ENCODE data around the gene ARHGEF17.
A peak's percentile ranks its signal among the peaks of the same experiment; 100 is the strongest.

Gene ARHGEF17

DNA sequence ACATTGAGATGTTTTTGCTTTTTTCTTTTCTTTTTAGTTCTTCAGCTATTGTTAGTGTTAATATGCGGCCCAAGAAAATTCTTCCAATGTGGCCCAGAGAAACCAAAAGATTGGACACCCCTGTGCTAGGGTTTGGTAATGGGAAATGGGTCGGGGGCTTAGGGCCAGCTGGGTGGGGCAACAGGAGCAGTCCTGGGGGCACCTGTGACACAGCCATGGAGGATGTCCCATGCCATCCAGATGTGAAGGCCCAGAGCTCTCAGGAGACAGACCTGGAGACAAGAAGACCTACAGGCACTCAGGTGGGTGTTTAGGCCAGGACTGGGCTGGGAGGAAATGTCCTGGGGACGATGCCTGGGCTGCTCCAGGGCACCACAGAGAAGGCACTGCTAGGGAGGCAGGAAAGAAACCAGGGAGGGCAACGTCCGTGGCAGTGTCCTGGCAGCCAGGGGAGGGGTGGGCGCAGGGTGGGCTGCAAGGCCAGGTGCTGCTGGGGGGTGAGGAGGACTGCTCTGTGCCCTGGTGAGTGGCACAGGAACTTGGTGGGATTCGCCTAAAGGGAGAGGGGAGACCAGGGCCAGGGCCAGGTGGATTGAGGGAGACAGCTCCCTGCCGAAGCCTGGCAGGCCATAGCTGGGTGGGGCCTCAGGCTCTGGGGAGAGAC lies 89.5 kb downstream of the ARHGEF17 start:
- no peak for DNase-seq (ENCODE audit: insufficient read length, low spot score)

DNA sequence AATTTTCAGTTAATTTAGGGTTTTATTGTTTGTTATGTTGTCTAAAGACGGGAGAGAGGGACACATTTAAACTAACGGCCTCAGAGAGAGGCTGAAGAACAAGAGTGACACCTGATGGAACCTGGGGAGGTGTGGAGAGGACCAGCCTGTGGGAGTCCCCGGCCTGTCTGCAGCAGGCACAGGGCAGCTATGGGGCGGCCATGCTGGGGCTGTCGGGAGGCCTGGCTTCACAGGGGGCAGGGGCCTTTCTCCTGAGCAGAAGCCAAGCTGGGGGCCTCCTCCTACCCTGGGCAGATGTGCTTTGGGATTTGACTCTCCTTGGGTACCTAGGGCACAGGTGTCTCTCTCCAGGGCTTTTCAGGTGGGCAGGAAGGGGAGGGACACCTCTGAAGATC lies 90.1 kb downstream of the ARHGEF17 start:
- FAIRE-seq (no peak), DNase-seq (ENCODE audit: insufficient read length, low spot score) (no peak)
- no peak for TF ChIP-seq POLR2A (IDR thresholded peaks at IDR 0.05; ENCODE audit: low read depth, low read length)

More for the DNA sequence above, 89.5 kb downstream of the ARHGEF17 start:
- no peak for TF ChIP-seq POLR2A (IDR thresholded peaks at IDR 0.05; ENCODE audit: low read depth, low read length)
- FAIRE-seq = no peak

DNA sequence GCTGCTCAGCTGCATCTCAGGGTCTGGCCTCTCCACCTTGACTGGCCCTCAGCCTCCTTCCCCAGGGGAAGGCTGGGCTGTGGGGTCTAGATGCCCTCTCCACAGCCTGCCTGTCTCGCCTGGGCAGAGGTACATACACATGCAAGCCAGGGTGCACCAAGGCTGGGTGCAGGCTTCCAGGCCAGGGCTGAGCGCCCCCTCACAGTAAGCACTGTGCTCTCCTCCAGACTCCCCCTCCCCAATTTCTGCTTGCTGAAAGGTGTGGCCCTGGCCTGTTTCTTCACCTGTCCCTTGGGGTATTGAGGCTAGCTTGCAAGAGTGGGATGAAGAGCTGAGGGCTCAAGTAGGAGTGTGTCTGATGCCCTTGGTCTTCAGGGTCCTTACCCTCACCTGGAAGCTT lies 90.6 kb downstream of the ARHGEF17 start:
- DNase-seq (ENCODE audit: insufficient read length, low spot score) (no peak), FAIRE-seq (no peak)
- no peak for TF ChIP-seq POLR2A (IDR thresholded peaks at IDR 0.05; ENCODE audit: low read depth, low read length)

DNA sequence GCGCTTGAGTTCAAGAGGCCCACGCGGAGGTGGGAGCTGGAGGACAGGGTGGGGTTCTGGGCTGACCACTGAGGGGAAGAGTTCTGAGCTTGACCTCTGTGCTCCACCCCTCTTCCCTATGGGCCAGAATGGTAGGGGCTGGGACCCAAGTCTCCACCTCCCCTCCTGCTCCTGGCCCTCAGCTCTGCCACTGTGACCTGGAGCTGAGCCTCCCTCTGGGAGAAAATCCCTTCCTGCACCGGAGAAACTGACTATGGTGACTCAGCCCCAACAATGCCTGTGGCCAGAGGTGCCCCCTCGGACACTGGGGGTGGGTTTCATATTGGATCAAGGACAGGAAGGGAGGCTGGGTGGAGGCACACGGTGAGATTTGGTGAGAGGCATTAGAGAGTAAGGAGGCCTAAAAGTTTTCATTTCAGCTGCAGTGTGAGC lies 91.1 kb downstream of the ARHGEF17 start:
- FAIRE-seq (no peak), DNase-seq (ENCODE audit: insufficient read length, low spot score) (no peak)
- TF ChIP-seq POLR2A (IDR thresholded peaks at IDR 0.05; ENCODE audit: low read depth, low read length) = no peak

DNA sequence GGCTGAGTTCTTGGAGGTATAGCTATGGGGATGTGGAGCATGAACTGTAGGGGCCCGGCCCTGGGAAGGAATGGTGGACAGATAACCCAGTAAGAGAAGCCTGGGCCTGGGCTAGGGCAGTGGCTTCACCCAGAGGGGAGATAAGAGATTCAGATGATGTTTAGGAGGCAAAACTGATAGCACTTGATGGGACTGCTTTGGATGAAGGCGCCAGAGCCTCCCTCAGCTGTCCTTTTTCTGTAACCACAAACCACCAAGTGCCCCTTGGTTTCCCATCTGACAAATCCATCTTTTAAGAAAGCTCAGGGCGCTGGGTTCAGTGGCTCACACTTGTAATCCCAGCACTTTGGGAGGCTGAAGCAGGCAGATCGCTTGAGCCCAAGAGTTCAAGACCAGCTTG lies 91.6 kb downstream of the ARHGEF17 start:
- DNase-seq (ENCODE audit: insufficient read length, low spot score) = no peak
- no peak for FAIRE-seq
- TF ChIP-seq POLR2A (IDR thresholded peaks at IDR 0.05; ENCODE audit: low read depth, low read length) = no peak

DNA sequence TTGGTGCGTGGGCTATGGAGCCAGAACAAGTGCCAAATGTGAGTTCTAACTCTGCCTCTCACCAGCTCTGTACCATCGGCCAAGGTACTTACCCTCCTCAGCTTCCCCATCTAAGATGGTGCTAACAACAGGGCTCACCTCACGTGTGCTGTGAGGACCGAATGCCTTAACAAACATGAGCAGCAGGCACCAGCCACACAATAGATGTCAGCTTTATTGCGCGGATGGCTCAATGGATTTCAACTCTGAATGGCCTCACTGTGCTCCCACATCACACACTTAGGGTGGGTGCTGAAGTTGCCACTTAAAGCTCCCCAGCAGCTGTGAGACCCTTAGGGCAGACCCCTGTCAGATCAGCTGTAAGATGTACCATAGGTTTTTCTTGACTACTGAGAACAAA lies 92.2 kb downstream of the ARHGEF17 start:
- DNase-seq (ENCODE audit: insufficient read length, low spot score) = no peak
- FAIRE-seq = no peak
- TF ChIP-seq POLR2A (IDR thresholded peaks at IDR 0.05; ENCODE audit: low read depth, low read length) = no peak

DNA sequence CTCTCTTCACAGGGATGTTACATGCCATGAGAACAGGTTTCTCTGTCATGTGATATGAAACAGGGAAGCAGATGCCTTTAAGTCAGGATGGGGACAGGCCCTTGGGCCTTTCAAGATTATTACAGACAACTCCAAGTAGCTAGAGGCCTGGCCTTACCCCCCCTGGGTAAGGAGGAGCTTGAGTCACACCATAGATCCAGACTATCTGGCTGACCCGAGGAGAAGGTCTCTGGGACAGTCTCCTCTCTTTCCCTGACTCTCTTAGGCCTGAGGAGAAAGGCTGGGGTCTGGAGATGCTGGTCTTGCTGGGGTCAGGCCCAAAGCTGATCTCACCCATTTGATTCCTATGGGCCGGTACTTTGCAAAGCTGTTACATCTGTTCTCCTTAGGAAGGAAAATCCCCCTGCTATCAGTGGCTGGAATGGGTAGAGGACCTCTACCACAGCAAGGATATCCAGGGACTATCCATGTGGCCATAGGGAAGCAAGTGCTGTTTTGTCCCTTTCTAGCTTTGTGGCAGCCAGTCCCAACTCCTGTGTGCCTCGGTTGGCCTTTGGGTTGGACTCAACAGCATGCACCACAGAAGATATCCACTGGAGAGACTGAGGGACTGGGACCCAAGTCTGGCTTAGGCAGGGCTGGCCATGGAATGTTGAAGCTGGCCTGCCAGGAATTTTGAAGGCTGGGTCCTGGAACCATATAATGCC lies 93.3 kb downstream of the ARHGEF17 start:
- no peak for TF ChIP-seq POLR2A (IDR thresholded peaks at IDR 0.05; ENCODE audit: low read depth, low read length)
- no peak for DNase-seq (ENCODE audit: insufficient read length, low spot score)
- no peak for FAIRE-seq

DNA sequence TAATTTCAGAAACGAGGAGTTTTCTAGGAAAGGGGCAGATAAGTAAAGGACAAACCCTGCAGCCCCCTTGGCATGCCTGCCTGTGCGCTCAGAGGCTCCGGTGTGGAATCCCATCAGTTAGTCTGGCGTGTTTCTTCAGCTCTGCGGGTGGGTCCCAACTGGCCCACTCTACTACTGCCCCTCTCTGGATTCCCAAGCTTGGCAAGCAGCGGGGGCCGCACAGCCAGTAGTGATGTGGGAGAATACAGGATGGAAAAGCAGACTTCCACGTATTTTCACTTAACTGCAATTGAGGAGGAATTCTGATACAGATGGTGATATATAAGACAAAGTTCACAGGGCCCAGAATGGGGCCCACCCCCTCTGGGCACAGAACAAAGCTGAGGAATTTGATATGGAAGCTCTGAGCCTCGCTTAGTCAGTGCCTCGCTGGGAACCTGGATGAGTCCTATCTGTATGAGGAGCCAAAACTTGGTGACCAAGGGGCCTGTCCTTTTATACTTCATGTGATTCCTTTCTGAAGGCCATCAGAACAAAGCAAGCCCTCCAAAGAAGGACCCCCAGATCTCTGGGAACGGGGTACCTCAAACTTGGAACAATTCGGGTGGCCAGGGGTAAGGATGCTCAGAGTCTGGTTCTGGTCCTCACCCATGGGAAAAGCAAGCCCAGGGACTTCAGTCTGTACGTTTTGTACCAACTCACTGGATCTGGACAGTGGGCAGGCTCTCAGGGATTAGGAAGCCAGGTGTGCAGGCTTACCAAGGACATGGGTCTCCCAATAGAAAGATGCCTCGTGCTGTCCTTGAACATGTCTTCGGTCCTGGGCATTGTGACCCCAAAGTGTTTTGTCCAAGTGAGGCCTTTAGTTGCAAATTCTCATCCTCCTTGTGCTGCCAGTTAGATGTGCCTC lies 94.1 kb downstream of the ARHGEF17 start:
- no peak for FAIRE-seq
- no peak for DNase-seq (ENCODE audit: insufficient read length, low spot score)
- no peak for TF ChIP-seq POLR2A (IDR thresholded peaks at IDR 0.05; ENCODE audit: low read depth, low read length)

DNA sequence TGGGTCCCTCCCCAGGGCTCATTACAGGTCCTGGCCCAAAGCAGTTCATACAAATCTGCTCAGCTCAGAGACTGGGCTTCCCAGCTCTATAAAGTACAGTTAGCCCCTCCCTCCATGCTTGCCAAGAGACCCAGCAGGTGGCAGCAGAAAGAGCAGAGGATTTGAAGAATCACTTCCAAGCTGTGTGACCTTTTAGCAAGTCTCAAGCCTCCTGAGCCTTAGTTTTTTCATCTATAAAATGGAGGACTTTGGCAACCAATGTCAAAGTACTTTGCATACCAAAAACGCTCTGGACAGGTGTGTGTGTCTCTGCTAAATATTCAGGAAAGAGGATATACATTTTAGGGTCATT lies 94.7 kb downstream of the ARHGEF17 start:
- no peak for FAIRE-seq
- no peak for TF ChIP-seq POLR2A (IDR thresholded peaks at IDR 0.05; ENCODE audit: low read depth, low read length)
- no peak for DNase-seq (ENCODE audit: insufficient read length, low spot score)

DNA sequence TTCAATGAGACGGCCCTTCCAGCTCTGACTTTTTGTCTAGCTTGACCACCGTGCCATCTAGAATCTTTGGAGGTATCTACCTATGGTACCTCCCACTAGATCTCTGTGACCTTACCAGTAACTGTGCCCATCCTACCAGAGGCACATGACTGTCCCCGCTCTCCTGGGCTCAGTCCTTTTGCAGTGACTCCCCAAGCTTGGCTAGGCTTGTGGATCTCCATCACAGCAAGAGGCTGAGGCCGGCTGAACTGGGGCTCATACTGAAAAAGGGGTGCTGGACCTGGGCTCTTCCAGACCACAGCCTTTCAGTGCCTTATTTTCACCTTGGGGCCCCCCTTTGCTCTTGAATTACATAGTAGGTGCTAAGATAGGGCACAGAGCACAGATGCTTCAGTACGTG lies 95.5 kb downstream of the ARHGEF17 start:
- TF ChIP-seq POLR2A (IDR thresholded peaks at IDR 0.05; ENCODE audit: low read depth, low read length) = 0 out of 2 replicates have a peak, but pooled peaks have one; percentile 13
- DNase-seq (ENCODE audit: insufficient read length, low spot score) (no peak), FAIRE-seq (no peak)

DNA sequence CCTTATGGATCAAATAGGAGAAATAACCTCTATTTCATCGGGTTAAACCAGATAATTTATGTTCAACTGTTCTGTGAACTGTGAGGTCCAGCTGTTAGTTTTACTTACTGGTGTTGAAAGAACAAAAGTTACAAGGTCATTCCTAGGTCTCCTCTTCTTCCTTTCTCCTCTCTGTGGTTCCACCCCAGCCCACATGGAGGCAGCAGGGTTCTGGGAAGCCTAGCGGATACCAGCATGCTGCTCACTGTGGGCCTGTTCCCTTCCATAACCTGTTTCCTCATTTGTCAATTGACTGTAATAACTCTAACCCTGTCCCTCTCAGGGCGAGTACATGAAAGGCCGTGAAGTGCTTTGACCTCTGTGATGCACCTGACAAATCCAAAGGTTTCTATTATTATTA lies 96.0 kb downstream of the ARHGEF17 start:
- TF ChIP-seq POLR2A (IDR thresholded peaks at IDR 0.05; ENCODE audit: low read depth, low read length) = no peak
- FAIRE-seq (no peak), DNase-seq (ENCODE audit: insufficient read length, low spot score) (peak; percentile 57)

DNA sequence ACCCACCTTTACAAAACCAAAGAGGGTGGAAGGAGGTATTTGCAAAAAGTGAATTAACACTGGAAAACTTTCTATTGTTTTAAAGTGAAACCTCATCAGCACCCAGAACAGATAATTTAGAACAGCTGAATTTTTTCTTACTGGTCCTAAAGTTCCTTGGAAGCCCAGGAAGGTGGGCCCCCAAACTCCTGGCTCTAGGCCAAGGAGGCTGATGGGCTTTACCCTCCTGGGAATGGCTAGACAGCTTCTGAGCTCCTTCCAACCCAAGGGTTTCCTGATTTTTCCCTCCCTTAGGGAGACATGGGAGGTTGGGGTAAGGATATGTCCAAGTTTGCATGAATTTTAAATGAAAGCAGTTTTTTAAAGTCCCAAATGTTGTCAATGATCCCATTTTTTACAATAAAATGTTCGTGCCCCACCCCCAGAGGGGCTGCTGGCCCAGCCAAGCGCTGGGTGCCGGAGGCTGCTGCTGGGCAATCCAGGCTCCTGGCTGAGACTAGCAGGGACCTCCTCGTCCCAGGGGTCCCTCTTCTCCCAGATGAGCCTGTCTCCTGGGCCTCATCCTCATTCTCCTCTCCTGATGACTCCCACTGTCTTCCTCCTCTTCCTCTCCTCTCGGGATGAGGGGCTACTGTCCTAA lies 96.5 kb downstream of the ARHGEF17 start:
- no peak for TF ChIP-seq POLR2A (IDR thresholded peaks at IDR 0.05; ENCODE audit: low read depth, low read length)
- FAIRE-seq = no peak
- DNase-seq (ENCODE audit: insufficient read length, low spot score) = no peak

DNA sequence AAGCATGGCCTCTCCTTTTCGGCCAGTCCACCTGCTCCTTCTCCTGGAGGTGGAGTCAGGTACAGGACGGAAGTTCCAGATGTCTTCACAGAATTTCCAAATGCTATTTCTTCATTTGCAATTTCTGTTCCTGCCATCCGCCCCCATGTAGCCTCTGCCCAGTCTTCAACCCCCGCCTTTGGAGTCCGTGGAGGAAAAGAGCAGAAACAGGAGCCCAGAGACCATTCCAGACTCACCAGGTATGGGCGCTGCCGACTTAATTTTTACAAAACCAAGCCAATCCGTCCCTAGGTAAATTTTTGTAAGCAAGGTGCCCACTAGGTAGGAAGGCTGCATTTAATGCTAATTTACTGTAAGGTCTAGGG lies 97.1 kb downstream of the ARHGEF17 start:
- DNase-seq (ENCODE audit: insufficient read length, low spot score) = no peak
- no peak for FAIRE-seq
- TF ChIP-seq POLR2A (IDR thresholded peaks at IDR 0.05; ENCODE audit: low read depth, low read length) = no peak

DNA sequence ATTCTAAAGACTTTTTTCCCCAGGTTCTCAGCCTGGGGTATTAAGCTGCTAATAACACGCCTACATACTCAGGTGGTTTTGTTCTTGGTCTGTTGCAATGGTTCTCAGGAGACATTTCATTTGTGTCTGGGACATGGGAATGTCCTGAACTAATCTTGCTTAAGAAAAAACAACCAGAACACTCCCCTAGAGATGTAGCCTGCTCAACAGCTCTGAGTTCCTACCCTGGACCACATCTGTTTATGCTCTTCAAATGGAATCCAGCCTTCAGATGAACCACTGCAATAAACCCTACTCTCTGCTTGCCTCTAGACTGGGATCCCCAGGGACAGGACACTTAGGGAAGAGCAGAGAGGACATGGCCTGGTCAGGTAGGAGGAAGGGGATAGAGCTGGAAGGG lies 98.1 kb downstream of the ARHGEF17 start:
- no peak for TF ChIP-seq POLR2A (IDR thresholded peaks at IDR 0.05; ENCODE audit: low read depth, low read length)
- DNase-seq (ENCODE audit: insufficient read length, low spot score) (no peak), FAIRE-seq (no peak)
